GM23248 (cell line): ENCODE data around the gene SPDEF.

Source experiments
- EZH2 ChIP-seq: fragments of 200-600 bp; sonication (generic); IDR thresholded peaks from 2 replicates; pipeline ENCODE4 v1.6.1; 2018; ENCODE audit warnings: antibody characterized with exemption, mild to moderate bottlenecking; ENCODE audit not compliant: insufficient read depth, poor library complexity, severe bottlenecking
- EZH2phosphoT487 ChIP-seq: fragments of 200-600 bp; sonication (generic); IDR thresholded peaks from 2 replicates; pipeline ENCODE4 v1.6.1; 2018; ENCODE audit warnings: antibody characterized with exemption, moderate library complexity, mild to moderate bottlenecking, low read depth; ENCODE audit not compliant: insufficient read depth

DNA sequence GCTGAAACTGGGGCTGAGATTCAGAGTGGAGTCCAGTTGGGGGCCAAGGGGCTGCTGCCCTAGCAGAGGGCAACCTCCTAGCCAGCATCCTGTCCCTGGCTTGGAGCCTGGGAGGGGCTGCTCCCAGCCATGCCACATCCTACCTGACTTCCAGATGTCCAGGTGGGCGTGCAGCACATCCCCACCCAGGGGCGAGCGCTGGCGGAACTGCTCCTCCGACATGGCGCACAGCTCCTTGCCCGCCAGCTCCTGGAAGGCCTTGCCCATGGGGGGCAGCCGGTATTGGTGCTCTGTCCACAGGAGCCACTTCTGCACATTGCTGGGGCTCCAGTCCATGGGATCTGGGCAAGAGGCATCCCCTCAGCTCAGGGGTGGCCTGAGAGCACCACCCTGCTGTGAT lies 15.3 kb downstream of the SPDEF start:
- TF ChIP-seq EZH2 = no peak
- no peak for TF ChIP-seq EZH2phosphoT487
